ENCODE measurements around the gene EPN3.

The EPN3 gene

GRCh38 chr17:50547035-50547735 is 14.7 kb downstream of the EPN3 start, which contains the start of gene SPATA20:
TSS of gene SPATA20 (plus strand) at chr17:50547174. CDS start at chr17:50547209, 35 bp downstream.
- Histone ChIP-seq H3K4me3 (ENCODE audit: insufficient read depth in 1 of 2, low read depth in 1 of 2, low read length in 2 of 2) (peak within 1 kb of the TSS; percentile 64 to 92), H2AK5ac (ENCODE audit: low read length, severe bottlenecking) (peak within 1 kb of the TSS; percentile 17), H3K14ac (ENCODE audit: low read length in 2 of 2) (peak within 1 kb of the TSS in 1 of 2 experiments; percentile 56), H3K4me1 (ENCODE audit: control insufficient read depth, insufficient read depth, low read depth, low read length) (peaks cover 21% of the 10 kb centered on the region), H3K36me3 (ENCODE audit: control insufficient read depth in 1 of 2, insufficient read depth in 2 of 2, low read depth in 1 of 2, low read length in 2 of 2) (peaks cover 33 to 38% of the 10 kb centered on the region in 2 experiments), H2BK12ac (ENCODE audit: low read length in 2 of 2) (peak within 1 kb of the TSS in 1 of 2 experiments; percentile 25), H3K23ac (ENCODE audit: low read length in 2 of 2) (no peak within 1 kb of the TSS), H3K79me1 (replicated peaks; ENCODE audit: low read length, poor library complexity, severe bottlenecking) (peaks cover 20% of the 10 kb centered on the region), H2AFZ (ENCODE audit: low read depth, low read length) (peak within 1 kb of the TSS; percentile 16), H4K91ac (ENCODE audit: low read length) (peak within 1 kb of the TSS; percentile 89), H2BK120ac (ENCODE audit: low read depth, low read length) (peak within 1 kb of the TSS; percentile 78), H3K18ac (ENCODE audit: low read depth in 1 of 2, low read length in 2 of 2) (peak within 1 kb of the TSS; percentile 40 to 76), H3K4ac (ENCODE audit: low read depth in 1 of 2, low read length in 2 of 2) (peak within 1 kb of the TSS in 1 of 2 experiments; percentile 1), H2BK15ac (ENCODE audit: low read depth, poor library complexity, severe bottlenecking) (peak within 1 kb of the TSS; percentile 92), H3K27ac (ENCODE audit: low read length, poor library complexity, severe bottlenecking) (no peak within 1 kb of the TSS), H3K4me2 (ENCODE audit: low read length, poor library complexity, severe bottlenecking) (peak within 1 kb of the TSS; percentile 40), H3K9me3 (ENCODE audit: control insufficient read depth, low read length) (no peaks in the 10 kb centered on the region), H3K9ac (ENCODE audit: low read length) (peak within 1 kb of the TSS; percentile 89), H4K8ac (ENCODE audit: low read length) (peak within 1 kb of the TSS; percentile 49), H2BK5ac (ENCODE audit: low read depth, low read length, poor library complexity, severe bottlenecking) (no peak within 1 kb of the TSS), H3K27me3 (ENCODE audit: control insufficient read depth in 1 of 2, insufficient read depth in 1 of 2, low read length in 2 of 2) (peaks cover 0 to 5% of the 10 kb centered on the region in 2 experiments)
- WGBS = 1% methylated on average over 40 of the region's 42 CpGs
- DNase-seq = peak; percentile 89

GRCh38 chr17:50547736-50548083 is 15.2 kb downstream of the EPN3 start:
- 71% methylated on average over 2 of the region's 5 CpGs for WGBS
- H3K4me2 ChIP-seq (ENCODE audit: low read length, poor library complexity, severe bottlenecking) = peak overlapping the region; percentile 40
- peaks cover 18% of the 10 kb centered on the region for H3K4me1 ChIP-seq (ENCODE audit: control insufficient read depth, insufficient read depth, low read depth, low read length)
- H3K23ac ChIP-seq (ENCODE audit: low read length in 2 of 2) = no peak overlapping the region
- no peak overlapping the region for H2BK12ac ChIP-seq (ENCODE audit: low read length in 2 of 2)
- no peak for DNase-seq
- peak overlapping the region; percentile 64 to 92 for H3K4me3 ChIP-seq (ENCODE audit: insufficient read depth in 1 of 2, low read depth in 1 of 2, low read length in 2 of 2)
- H2AK5ac ChIP-seq (ENCODE audit: low read length, severe bottlenecking) = no peak overlapping the region
- peak overlapping the region; percentile 49 for H4K8ac ChIP-seq (ENCODE audit: low read length)
- peak overlapping the region in 1 of 2 experiments; percentile 13 for H3K14ac ChIP-seq (ENCODE audit: low read length in 2 of 2)
- no peaks in the 10 kb centered on the region for H3K9me3 ChIP-seq (ENCODE audit: control insufficient read depth, low read length)
- peaks cover 20% of the 10 kb centered on the region for H3K79me1 ChIP-seq (replicated peaks; ENCODE audit: low read length, poor library complexity, severe bottlenecking)
- peaks cover 36 to 38% of the 10 kb centered on the region in 2 experiments for H3K36me3 ChIP-seq (ENCODE audit: control insufficient read depth in 1 of 2, insufficient read depth in 2 of 2, low read depth in 1 of 2, low read length in 2 of 2)
- H2BK15ac ChIP-seq (ENCODE audit: low read depth, poor library complexity, severe bottlenecking) = no peak overlapping the region
- H2BK120ac ChIP-seq (ENCODE audit: low read depth, low read length) = no peak overlapping the region
- H3K9ac ChIP-seq (ENCODE audit: low read length) = peak overlapping the region; percentile 89
- peak overlapping the region; percentile 5 for H4K91ac ChIP-seq (ENCODE audit: low read length)
- peaks cover 0 to 5% of the 10 kb centered on the region in 2 experiments for H3K27me3 ChIP-seq (ENCODE audit: control insufficient read depth in 1 of 2, insufficient read depth in 1 of 2, low read length in 2 of 2)
- H2BK5ac ChIP-seq (ENCODE audit: low read depth, low read length, poor library complexity, severe bottlenecking) = no peak overlapping the region
- no peak overlapping the region for H3K27ac ChIP-seq (ENCODE audit: low read length, poor library complexity, severe bottlenecking)
- H2AFZ ChIP-seq (ENCODE audit: low read depth, low read length) = no peak overlapping the region
- H3K4ac ChIP-seq (ENCODE audit: low read depth in 1 of 2, low read length in 2 of 2) = peak overlapping the region in 1 of 2 experiments; percentile 1
- H3K18ac ChIP-seq (ENCODE audit: low read depth in 1 of 2, low read length in 2 of 2) = no peak overlapping the region

- Histone ChIP-seq H2BK12ac (ENCODE audit: low read length in 2 of 2) (no peak overlapping the region), H3K18ac (ENCODE audit: low read depth in 1 of 2, low read length in 2 of 2) (no peak overlapping the region), H4K8ac (ENCODE audit: low read length) (no peak overlapping the region), H4K91ac (ENCODE audit: low read length) (no peak overlapping the region), H3K23ac (ENCODE audit: low read length in 2 of 2) (no peak overlapping the region), H2BK120ac (ENCODE audit: low read depth, low read length) (no peak overlapping the region), H3K79me1 (replicated peaks; ENCODE audit: low read length, poor library complexity, severe bottlenecking) (peaks cover 20% of the 10 kb centered on the region), H3K27me3 (ENCODE audit: control insufficient read depth in 1 of 2, insufficient read depth in 1 of 2, low read length in 2 of 2) (peaks cover 0 to 5% of the 10 kb centered on the region in 2 experiments), H3K9ac (ENCODE audit: low read length) (no peak overlapping the region), H3K9me3 (ENCODE audit: control insufficient read depth, low read length) (no peaks in the 10 kb centered on the region), H3K36me3 (ENCODE audit: control insufficient read depth in 1 of 2, insufficient read depth in 2 of 2, low read depth in 1 of 2, low read length in 2 of 2) (peaks cover 38 to 45% of the 10 kb centered on the region in 2 experiments), H3K4ac (ENCODE audit: low read depth in 1 of 2, low read length in 2 of 2) (no peak overlapping the region), H2BK15ac (ENCODE audit: low read depth, poor library complexity, severe bottlenecking) (no peak overlapping the region), H3K14ac (ENCODE audit: low read length in 2 of 2) (no peak overlapping the region), H2AK5ac (ENCODE audit: low read length, severe bottlenecking) (no peak overlapping the region), H3K4me3 (ENCODE audit: insufficient read depth in 1 of 2, low read depth in 1 of 2, low read length in 2 of 2) (no peak overlapping the region), H3K27ac (ENCODE audit: low read length, poor library complexity, severe bottlenecking) (no peak overlapping the region), H3K4me1 (ENCODE audit: control insufficient read depth, insufficient read depth, low read depth, low read length) (peaks cover 14% of the 10 kb centered on the region), H2AFZ (ENCODE audit: low read depth, low read length) (no peak overlapping the region), H3K4me2 (ENCODE audit: low read length, poor library complexity, severe bottlenecking) (no peak overlapping the region), H2BK5ac (ENCODE audit: low read depth, low read length, poor library complexity, severe bottlenecking) (no peak overlapping the region)
- WGBS = 98% methylated on average over 14 of the region's 18 CpGs
- DNase-seq = no peak
These were observed 16.3 kb downstream of the EPN3 start for GRCh38 chr17:50548831-50549230.

- Histone ChIP-seq H4K91ac (ENCODE audit: low read length) (peak overlapping the region; percentile 61), H3K9ac (ENCODE audit: low read length) (no peak overlapping the region), H2BK12ac (ENCODE audit: low read length in 2 of 2) (no peak overlapping the region), H2BK15ac (ENCODE audit: low read depth, poor library complexity, severe bottlenecking) (peak overlapping the region; percentile 46), H3K14ac (ENCODE audit: low read length in 2 of 2) (no peak overlapping the region), H2BK5ac (ENCODE audit: low read depth, low read length, poor library complexity, severe bottlenecking) (no peak overlapping the region), H3K4me2 (ENCODE audit: low read length, poor library complexity, severe bottlenecking) (no peak overlapping the region), H2AK5ac (ENCODE audit: low read length, severe bottlenecking) (no peak overlapping the region), H3K4me1 (ENCODE audit: control insufficient read depth, insufficient read depth, low read depth, low read length) (peaks cover 14% of the 10 kb centered on the region), H3K27ac (ENCODE audit: low read length, poor library complexity, severe bottlenecking) (no peak overlapping the region), H2AFZ (ENCODE audit: low read depth, low read length) (no peak overlapping the region), H3K23ac (ENCODE audit: low read length in 2 of 2) (no peak overlapping the region), H3K4ac (ENCODE audit: low read depth in 1 of 2, low read length in 2 of 2) (no peak overlapping the region), H3K18ac (ENCODE audit: low read depth in 1 of 2, low read length in 2 of 2) (no peak overlapping the region), H3K4me3 (ENCODE audit: insufficient read depth in 1 of 2, low read depth in 1 of 2, low read length in 2 of 2) (no peak overlapping the region), H4K8ac (ENCODE audit: low read length) (no peak overlapping the region), H3K36me3 (ENCODE audit: control insufficient read depth in 1 of 2, insufficient read depth in 2 of 2, low read depth in 1 of 2, low read length in 2 of 2) (peaks cover 42 to 51% of the 10 kb centered on the region in 2 experiments), H3K27me3 (ENCODE audit: control insufficient read depth in 1 of 2, insufficient read depth in 1 of 2, low read length in 2 of 2) (peaks cover 0 to 5% of the 10 kb centered on the region in 2 experiments), H3K79me1 (replicated peaks; ENCODE audit: low read length, poor library complexity, severe bottlenecking) (peaks cover 25% of the 10 kb centered on the region), H2BK120ac (ENCODE audit: low read depth, low read length) (no peak overlapping the region), H3K9me3 (ENCODE audit: control insufficient read depth, low read length) (no peaks in the 10 kb centered on the region)
- no peak for DNase-seq
- 94% methylated on average over 18 of the region's 19 CpGs for WGBS
These were observed 16.9 kb downstream of the EPN3 start for GRCh38 chr17:50549256-50549941.

All from mesenchymal stem cell (in vitro differentiated cells and primary cell).